Measurements from ENCODE around the gene ZMYM2. TPM values are rescaled to one million over a fixed set of nuclear protein-coding genes. Genes with fewer than 3 reads are reported as not detected.

ZMYM2 gene
- total and polyA plus RNA-seq, 10 of the 15 experiments (the other 5 are each of a cell fraction or from before 2014, with no cell fraction given), result 9.5 to 60.4 (median 34.6) TPM

DNA sequence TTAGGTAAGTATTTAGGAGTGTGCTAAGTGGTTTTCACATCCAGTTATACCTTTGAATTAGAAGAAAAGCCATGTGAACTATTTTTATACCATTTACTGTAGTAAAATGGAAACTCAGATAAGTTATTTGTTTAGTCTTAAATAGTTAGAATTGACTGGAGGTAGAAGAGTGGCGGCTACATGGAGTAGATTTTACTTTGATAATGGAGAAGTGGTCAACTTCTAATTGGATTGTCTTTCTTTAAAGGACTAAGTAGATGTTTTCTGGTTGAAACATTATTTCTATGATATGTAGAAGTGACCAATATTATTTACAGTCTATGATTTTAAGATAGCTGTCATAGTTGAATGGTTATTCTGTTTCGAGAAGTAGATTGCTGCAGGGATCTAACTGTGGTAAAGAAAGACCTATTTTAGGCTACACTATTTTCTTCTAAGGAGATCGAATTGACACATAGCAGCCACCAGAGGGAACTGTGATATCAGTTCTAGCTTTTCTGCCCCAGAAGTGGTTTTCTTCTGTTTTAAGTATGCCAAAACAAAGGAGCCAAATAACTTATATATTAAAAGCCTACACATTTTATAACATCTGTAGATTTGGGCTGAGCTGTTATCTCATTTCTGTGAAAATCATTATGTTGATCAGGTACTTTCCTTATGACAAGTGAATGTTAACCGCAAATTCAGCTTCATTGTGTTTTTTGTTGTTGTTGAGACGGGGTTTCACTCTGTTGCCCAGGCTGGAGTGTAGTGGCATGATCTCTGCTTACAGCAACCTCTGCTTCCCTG is 26.1 kb downstream of the ZMYM2 start (continued):
- TF ChIP-seq, protein P1, sequence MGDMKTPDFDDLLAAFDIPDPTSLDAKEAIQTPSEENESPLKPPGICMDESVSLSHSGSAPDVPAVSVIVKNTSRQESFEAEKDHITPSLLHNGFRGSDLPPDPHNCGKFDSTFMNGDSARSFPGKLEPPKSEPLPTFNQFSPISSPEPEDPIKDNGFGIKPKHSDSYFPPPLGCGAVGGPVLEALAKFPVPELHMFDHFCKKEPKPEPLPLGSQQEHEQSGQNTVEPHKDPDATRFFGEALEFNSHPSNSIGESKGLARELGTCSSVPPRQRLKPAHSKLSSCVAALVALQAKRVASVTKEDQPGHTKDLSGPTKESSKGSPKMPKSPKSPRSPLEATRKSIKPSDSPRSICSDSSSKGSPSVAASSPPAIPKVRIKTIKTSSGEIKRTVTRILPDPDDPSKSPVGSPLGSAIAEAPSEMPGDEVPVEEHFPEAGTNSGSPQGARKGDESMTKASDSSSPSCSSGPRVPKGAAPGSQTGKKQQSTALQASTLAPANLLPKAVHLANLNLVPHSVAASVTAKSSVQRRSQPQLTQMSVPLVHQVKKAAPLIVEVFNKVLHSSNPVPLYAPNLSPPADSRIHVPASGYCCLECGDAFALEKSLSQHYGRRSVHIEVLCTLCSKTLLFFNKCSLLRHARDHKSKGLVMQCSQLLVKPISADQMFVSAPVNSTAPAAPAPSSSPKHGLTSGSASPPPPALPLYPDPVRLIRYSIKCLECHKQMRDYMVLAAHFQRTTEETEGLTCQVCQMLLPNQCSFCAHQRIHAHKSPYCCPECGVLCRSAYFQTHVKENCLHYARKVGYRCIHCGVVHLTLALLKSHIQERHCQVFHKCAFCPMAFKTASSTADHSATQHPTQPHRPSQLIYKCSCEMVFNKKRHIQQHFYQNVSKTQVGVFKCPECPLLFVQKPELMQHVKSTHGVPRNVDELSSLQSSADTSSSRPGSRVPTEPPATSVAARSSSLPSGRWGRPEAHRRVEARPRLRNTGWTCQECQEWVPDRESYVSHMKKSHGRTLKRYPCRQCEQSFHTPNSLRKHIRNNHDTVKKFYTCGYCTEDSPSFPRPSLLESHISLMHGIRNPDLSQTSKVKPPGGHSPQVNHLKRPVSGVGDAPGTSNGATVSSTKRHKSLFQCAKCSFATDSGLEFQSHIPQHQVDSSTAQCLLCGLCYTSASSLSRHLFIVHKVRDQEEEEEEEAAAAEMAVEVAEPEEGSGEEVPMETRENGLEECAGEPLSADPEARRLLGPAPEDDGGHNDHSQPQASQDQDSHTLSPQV (IDR thresholded peaks at IDR 0.05), result 0 out of 2 replicates have a peak, but pooled peaks have one; percentile 4
- no peak for TF ChIP-seq HDAC6 (IDR thresholded peaks at IDR 0.05; ENCODE audit: unreplicated experiment)
- TF ChIP-seq, protein P2, sequence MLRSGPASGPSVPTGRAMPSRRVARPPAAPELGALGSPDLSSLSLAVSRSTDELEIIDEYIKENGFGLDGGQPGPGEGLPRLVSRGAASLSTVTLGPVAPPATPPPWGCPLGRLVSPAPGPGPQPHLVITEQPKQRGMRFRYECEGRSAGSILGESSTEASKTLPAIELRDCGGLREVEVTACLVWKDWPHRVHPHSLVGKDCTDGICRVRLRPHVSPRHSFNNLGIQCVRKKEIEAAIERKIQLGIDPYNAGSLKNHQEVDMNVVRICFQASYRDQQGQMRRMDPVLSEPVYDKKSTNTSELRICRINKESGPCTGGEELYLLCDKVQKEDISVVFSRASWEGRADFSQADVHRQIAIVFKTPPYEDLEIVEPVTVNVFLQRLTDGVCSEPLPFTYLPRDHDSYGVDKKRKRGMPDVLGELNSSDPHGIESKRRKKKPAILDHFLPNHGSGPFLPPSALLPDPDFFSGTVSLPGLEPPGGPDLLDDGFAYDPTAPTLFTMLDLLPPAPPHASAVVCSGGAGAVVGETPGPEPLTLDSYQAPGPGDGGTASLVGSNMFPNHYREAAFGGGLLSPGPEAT (IDR thresholded peaks at IDR 0.05; ENCODE audit: low read depth), result peak; percentile 81
- TF ChIP-seq, protein P3, sequence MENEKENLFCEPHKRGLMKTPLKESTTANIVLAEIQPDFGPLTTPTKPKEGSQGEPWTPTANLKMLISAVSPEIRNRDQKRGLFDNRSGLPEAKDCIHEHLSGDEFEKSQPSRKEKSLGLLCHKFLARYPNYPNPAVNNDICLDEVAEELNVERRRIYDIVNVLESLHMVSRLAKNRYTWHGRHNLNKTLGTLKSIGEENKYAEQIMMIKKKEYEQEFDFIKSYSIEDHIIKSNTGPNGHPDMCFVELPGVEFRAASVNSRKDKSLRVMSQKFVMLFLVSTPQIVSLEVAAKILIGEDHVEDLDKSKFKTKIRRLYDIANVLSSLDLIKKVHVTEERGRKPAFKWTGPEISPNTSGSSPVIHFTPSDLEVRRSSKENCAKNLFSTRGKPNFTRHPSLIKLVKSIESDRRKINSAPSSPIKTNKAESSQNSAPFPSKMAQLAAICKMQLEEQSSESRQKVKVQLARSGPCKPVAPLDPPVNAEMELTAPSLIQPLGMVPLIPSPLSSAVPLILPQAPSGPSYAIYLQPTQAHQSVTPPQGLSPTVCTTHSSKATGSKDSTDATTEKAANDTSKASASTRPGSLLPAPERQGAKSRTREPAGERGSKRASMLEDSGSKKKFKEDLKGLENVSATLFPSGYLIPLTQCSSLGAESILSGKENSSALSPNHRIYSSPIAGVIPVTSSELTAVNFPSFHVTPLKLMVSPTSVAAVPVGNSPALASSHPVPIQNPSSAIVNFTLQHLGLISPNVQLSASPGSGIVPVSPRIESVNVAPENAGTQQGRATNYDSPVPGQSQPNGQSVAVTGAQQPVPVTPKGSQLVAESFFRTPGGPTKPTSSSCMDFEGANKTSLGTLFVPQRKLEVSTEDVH (IDR thresholded peaks at IDR 0.05; ENCODE audit: low read depth, partially characterized antibody), result no peak
- TF ChIP-seq, protein P4, sequence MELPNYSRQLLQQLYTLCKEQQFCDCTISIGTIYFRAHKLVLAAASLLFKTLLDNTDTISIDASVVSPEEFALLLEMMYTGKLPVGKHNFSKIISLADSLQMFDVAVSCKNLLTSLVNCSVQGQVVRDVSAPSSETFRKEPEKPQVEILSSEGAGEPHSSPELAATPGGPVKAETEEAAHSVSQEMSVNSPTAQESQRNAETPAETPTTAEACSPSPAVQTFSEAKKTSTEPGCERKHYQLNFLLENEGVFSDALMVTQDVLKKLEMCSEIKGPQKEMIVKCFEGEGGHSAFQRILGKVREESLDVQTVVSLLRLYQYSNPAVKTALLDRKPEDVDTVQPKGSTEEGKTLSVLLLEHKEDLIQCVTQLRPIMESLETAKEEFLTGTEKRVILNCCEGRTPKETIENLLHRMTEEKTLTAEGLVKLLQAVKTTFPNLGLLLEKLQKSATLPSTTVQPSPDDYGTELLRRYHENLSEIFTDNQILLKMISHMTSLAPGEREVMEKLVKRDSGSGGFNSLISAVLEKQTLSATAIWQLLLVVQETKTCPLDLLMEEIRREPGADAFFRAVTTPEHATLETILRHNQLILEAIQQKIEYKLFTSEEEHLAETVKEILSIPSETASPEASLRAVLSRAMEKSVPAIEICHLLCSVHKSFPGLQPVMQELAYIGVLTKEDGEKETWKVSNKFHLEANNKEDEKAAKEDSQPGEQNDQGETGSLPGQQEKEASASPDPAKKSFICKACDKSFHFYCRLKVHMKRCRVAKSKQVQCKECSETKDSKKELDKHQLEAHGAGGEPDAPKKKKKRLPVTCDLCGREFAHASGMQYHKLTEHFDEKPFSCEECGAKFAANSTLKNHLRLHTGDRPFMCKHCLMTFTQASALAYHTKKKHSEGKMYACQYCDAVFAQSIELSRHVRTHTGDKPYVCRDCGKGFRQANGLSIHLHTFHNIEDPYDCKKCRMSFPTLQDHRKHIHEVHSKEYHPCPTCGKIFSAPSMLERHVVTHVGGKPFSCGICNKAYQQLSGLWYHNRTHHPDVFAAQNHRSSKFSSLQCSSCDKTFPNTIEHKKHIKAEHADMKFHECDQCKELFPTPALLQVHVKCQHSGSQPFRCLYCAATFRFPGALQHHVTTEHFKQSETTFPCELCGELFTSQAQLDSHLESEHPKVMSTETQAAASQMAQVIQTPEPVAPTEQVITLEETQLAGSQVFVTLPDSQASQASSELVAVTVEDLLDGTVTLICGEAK (IDR thresholded peaks at IDR 0.05; ENCODE audit: borderline replicate concordance), result no peak
- TF ChIP-seq NR2F1 (conservative IDR thresholded peaks at IDR 0.05), result peak; percentile 46; the same call in 1 of the 2 replicates
- TF ChIP-seq POU2F2 (IDR thresholded peaks at IDR 0.05; ENCODE audit: borderline replicate concordance, low read depth, low read length), result no peak
- TF ChIP-seq MEF2A (IDR thresholded peaks at IDR 0.05; ENCODE audit: insufficient read depth, low read depth, low read length), result peak; percentile 90
- TF ChIP-seq NR2C1 (IDR thresholded peaks at IDR 0.05), result no peak
- no peak for TF ChIP-seq HDGF (IDR thresholded peaks at IDR 0.05)
- TF ChIP-seq KLF5 (IDR thresholded peaks at IDR 0.05; ENCODE audit: partially characterized antibody), result no peak
- TF ChIP-seq MEF2B (IDR thresholded peaks at IDR 0.05; ENCODE audit: partially characterized antibody, poor library complexity, severe bottlenecking), result peak; percentile 97
